Lower leg skin (tissue), 3 donors: ENCODE results near the gene FANCC.

Source experiments
- CTCF ChIP-seq, 3 donors: fragments of 450-650 bp; IDR thresholded peaks; one replicate each; pipeline ENCODE4 v1.5.1; 2016; ENCODE audit warnings: antibody characterized with exemption in 3 of 3, mild to moderate bottlenecking in 3 of 3, moderate library complexity in 2 of 3
- POLR2A ChIP-seq, 2 donors: fragments of 450-650 bp; IDR thresholded peaks; one replicate each; pipeline ENCODE4 v1.6.1; 2016 to 2017; ENCODE audit warnings: antibody characterized with exemption in 2 of 2, mild to moderate bottlenecking in 1 of 2, moderate library complexity in 1 of 2

DNA sequence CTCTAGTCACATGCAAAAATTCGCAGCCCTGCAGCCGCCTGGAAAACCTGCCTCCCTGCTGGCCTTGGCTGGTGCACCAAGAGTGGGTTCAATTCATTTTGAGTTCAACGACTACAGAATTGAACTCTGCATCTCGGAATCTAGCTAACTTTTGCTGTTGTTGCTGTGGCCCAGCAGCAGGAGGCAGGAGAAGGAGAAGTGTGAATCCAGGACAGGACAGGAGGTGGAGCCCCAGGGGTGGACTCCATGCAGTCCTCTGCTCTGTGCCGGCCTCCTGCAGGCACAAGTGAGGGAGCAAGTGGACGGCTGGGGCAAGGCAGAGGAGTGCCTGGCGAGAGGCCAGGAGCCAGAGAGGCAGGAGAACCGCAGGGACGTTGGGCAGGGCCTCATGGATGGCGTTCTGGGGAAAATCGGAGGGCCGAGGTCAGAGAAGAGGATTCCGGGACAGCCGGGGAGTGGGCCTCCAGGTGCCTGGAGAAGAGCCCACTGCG lies 214.2 kb downstream of the FANCC start:
- TF ChIP-seq POLR2A (IDR thresholded peaks at IDR 0.05) (no peak), CTCF (IDR thresholded peaks at IDR 0.05) (no peak)
